KBM-7 (cell line): Measurements from ENCODE around the gene S100B.
A peak's percentile ranks its signal among the peaks of the same experiment; 100 is the strongest.

ENCODE experiments used
- DNase-seq: peaks from one replicate; pipeline ENCODE4 v3.0.0-alpha.2; 2015
- in situ Hi-C: fragments of 300-500 bp; cut with MboI; formaldehyde crosslinking; loops from 2 replicates; pipeline ENCODE4 v1.14.3; 2020; ENCODE audit warnings: low sequenced_read_pairs, low pct_unique_long_range_greater_than_20kb, mixed read lengths

The S100B gene

GRCh38 chr21:46568562-46568961 is 36.3 kb downstream of the S100B start:
- in situ Hi-C loops, result no loop called here

GRCh38 chr21:46567348-46567747 is 37.5 kb downstream of the S100B start:
- no peak for DNase-seq
- in situ Hi-C loops, result no loop called here

More at GRCh38 chr21:46568562-46568961, 36.3 kb downstream of the S100B start:
- DNase-seq, result no peak

- in situ Hi-C loops, result no loop called here
- no peak for DNase-seq
Observed at GRCh38 chr21:46564391-46564790, 40.5 kb downstream of the S100B start.

GRCh38 chr21:46562964-46563607 is 41.8 kb downstream of the S100B start:
- DNase-seq, result no peak
- in situ Hi-C loops, result no loop called here

- in situ Hi-C loops, result no loop called here
- no peak for DNase-seq
Observed at GRCh38 chr21:46562472-46562871, 42.4 kb downstream of the S100B start.

- in situ Hi-C loops, result no loop called here
- DNase-seq, result no peak
Observed at GRCh38 chr21:46561445-46562090, 43.3 kb downstream of the S100B start.

GRCh38 chr21:46560568-46561444 is 44.1 kb downstream of the S100B start:
- DNase-seq, result no peak
- in situ Hi-C loops, result no loop called here

GRCh38 chr21:46559291-46559983 is 45.4 kb downstream of the S100B start:
- in situ Hi-C loops, result no loop called here
- no peak for DNase-seq

GRCh38 chr21:46557919-46558392 is 46.9 kb downstream of the S100B start:
- DNase-seq, result no peak
- in situ Hi-C loops, result no loop called here

GRCh38 chr21:46557469-46557868 is 47.4 kb downstream of the S100B start:
- DNase-seq, result no peak
- in situ Hi-C loops, result no loop called here

GRCh38 chr21:46556802-46557201 is 48.1 kb downstream of the S100B start:
- DNase-seq, result no peak
- in situ Hi-C loops, result no loop called here

- in situ Hi-C loops, result no loop called here
- no peak for DNase-seq
Observed at GRCh38 chr21:46555678-46556077, 49.2 kb downstream of the S100B start.

- in situ Hi-C loops, result no loop called here
Observed at GRCh38 chr21:46555225-46555617, 49.7 kb downstream of the S100B start.

GRCh38 chr21:46554431-46555224 is 50.3 kb downstream of the S100B start:
- DNase-seq, result no peak
- in situ Hi-C loops, result no loop called here

More at GRCh38 chr21:46555225-46555617, 49.7 kb downstream of the S100B start:
- DNase-seq, result no peak

GRCh38 chr21:46553993-46554392 is 50.9 kb downstream of the S100B start:
- DNase-seq, result no peak
- in situ Hi-C loops, result no loop called here

- in situ Hi-C loops, result no loop called here
- DNase-seq, result no peak
Observed at GRCh38 chr21:46552865-46553379, 52.0 kb downstream of the S100B start.

GRCh38 chr21:46552274-46552673 is 52.6 kb downstream of the S100B start:
- peak; percentile 73 for DNase-seq
- in situ Hi-C loops, result no loop called here

- in situ Hi-C loops, result no loop called here
- no peak for DNase-seq
Observed at GRCh38 chr21:46551636-46552241, 53.1 kb downstream of the S100B start.
